HepG2 (cell line): ENCODE measurements around the gene MARK2. TPM values are rescaled to one million over a fixed set of nuclear protein-coding genes. Genes with fewer than 3 reads are reported as not detected.

ENCODE experiments used
- AKNA ChIP-seq: sonication (generic); formaldehyde crosslinking; IDR thresholded peaks from 2 replicates; pipeline ENCODE4 v1.4.0; 2020; ENCODE audit warnings: missing genetic modification reagents, borderline replicate concordance
- ATF1 ChIP-seq: IDR thresholded peaks from 2 replicates; pipeline ENCODE4 v1.6.1; 2016; ENCODE audit warnings: mild to moderate bottlenecking, control low read depth
- BCL6 ChIP-seq: IDR thresholded peaks from 2 replicates; pipeline ENCODE4 v1.6.1; 2016; ENCODE audit warnings: missing genetic modification reagents, missing compliant biosample characterization
- DRAP1 ChIP-seq: IDR thresholded peaks from 2 replicates; pipeline ENCODE4 v1.6.1; 2016; ENCODE audit warnings: missing genetic modification reagents, missing compliant biosample characterization
- FOSL2 ChIP-seq: sonication (generic); formaldehyde crosslinking; IDR thresholded peaks from 2 replicates; pipeline ENCODE4 v1.4.0; 2020; ENCODE audit warnings: missing genetic modification reagents
- GABPA ChIP-seq, 2 experiments: IDR thresholded peaks; 2 replicates each; pipeline ENCODE4 v1.6.1; 2011 to 2016; ENCODE audit warnings: low read depth in 2 of 2, low read length in 1 of 2, missing biosample characterization in 1 of 2, missing genetic modification characterization in 1 of 2
- GATAD2A ChIP-seq: IDR thresholded peaks from 2 replicates; pipeline ENCODE4 v1.6.1; 2016
- HNRNPK ChIP-seq: fragments of 200-400 bp; formaldehyde crosslinking; IDR thresholded peaks from 2 replicates; pipeline ENCODE4 v1.6.1; 2018; ENCODE audit warnings: low read length, low read depth, moderate library complexity, mild to moderate bottlenecking; ENCODE audit not compliant: poor library complexity, severe bottlenecking
- MAFK ChIP-seq, 2 experiments: IDR thresholded peaks in 1 of 2; conservative IDR thresholded peaks in 1 of 2; 2 replicates each; pipeline ENCODE4 v1.6.1; 2011; ENCODE audit warnings: improper control_type of control experiment in 2 of 2, low read length in 2 of 2
- MEIS2 ChIP-seq: sonication (generic); formaldehyde crosslinking; IDR thresholded peaks from 2 replicates; pipeline ENCODE4 v1.9.0; 2021; ENCODE audit warnings: mild to moderate bottlenecking, missing genetic modification reagents
- MXI1 ChIP-seq: IDR thresholded peaks from 3 replicates; pipeline ENCODE4 v1.6.1; 2012; ENCODE audit warnings: low read depth, low read length, inconsistent platforms, borderline replicate concordance
- MYPOP ChIP-seq: sonication (generic); formaldehyde crosslinking; IDR thresholded peaks from 2 replicates; pipeline ENCODE4 v1.8.1; 2023; ENCODE audit warnings: mild to moderate bottlenecking, moderate library complexity, missing genetic modification reagents
- NR2F6 ChIP-seq, 2 experiments: IDR thresholded peaks; 2 replicates each; pipeline ENCODE4 v1.6.1; 2016; ENCODE audit warnings: antibody characterized with exemption in 1 of 2, mild to moderate bottlenecking in 1 of 2
- PATZ1 ChIP-seq: sonication (generic); formaldehyde crosslinking; IDR thresholded peaks from 2 replicates; pipeline ENCODE4 v1.4.0; 2020; ENCODE audit warnings: missing genetic modification reagents
- PHF21A ChIP-seq: sonication (generic); formaldehyde crosslinking; IDR thresholded peaks from 2 replicates; pipeline ENCODE4 v1.5.0; 2020; ENCODE audit warnings: mild to moderate bottlenecking, missing genetic modification reagents
- RNF2 ChIP-seq: fragments of 450-650 bp; conservative IDR thresholded peaks from 2 replicates; pipeline ENCODE4 v1.6.1; 2016; ENCODE audit warnings: low read depth
- SALL1 ChIP-seq: sonication (generic); formaldehyde crosslinking; IDR thresholded peaks from 2 replicates; pipeline ENCODE4 v1.8.0; 2022; ENCODE audit warnings: mild to moderate bottlenecking, missing genetic modification reagents
- SNRNP70 ChIP-seq: fragments of 200-400 bp; formaldehyde crosslinking; IDR thresholded peaks from 2 replicates; pipeline ENCODE4 v1.6.1; 2017; ENCODE audit warnings: mild to moderate bottlenecking, low read depth, low read length, moderate library complexity
- SOX13 ChIP-seq, 3 experiments: fragments of 450-650 bp in 1 of 3; sonication (generic) in 1 of 3; formaldehyde crosslinking in 1 of 3; IDR thresholded peaks in 2 of 3; conservative IDR thresholded peaks in 1 of 3; 2 replicates each; pipeline versions ENCODE4 v1.5.0 to v1.6.1; 2016 to 2020; ENCODE audit warnings: antibody characterized with exemption in 1 of 3, mild to moderate bottlenecking in 1 of 3, missing compliant biosample characterization in 1 of 3, missing genetic modification reagents in 1 of 3, moderate library complexity in 1 of 3
- ZNF564 ChIP-seq: sonication (generic); formaldehyde crosslinking; IDR thresholded peaks from 2 replicates; pipeline ENCODE4 v1.8.1; 2023; ENCODE audit warnings: mild to moderate bottlenecking, missing genetic modification reagents
- ZNF616 ChIP-seq: sonication (generic); formaldehyde crosslinking; IDR thresholded peaks from 2 replicates; pipeline ENCODE4 v1.5.0; 2020; ENCODE audit warnings: low read depth, mild to moderate bottlenecking, missing genetic modification reagents
- polyA plus RNA-seq, 8 experiments: library from polyadenylated mRNA; depleted of rRNA in 3 of 8; stranded (reverse) in 7 of 8; unstranded in 1 of 8; fragments of >200 nt; fragmentation: Illumina TruSeq in 4 of 8; extraction: Trizol in 4 of 8; gene quantifications; 2 replicates each; pipeline versions ENCODE4 v1.2.1 to v1.2.3, GENCODE V29; 2011 to 2016; ENCODE audit warnings: low read depth in 4 of 8, missing spikeins in 1 of 8, mixed read lengths in 1 of 8; ENCODE audit not compliant: insufficient read depth in 1 of 8
- total RNA-seq, 5 experiments: library from RNA; depleted of rRNA; stranded (reverse); fragments of >200 nt; fragmentation: Illumina TruSeq; extraction: Trizol; gene quantifications; 2 replicates each; pipeline ENCODE4 v1.2.3, GENCODE V29; 2016; ENCODE audit warnings: low read depth in 1 of 5

The MARK2 gene
- total and polyA plus RNA-seq, 2 of the 13 experiments (the other 11 are each of a cell fraction or from before 2014, with no cell fraction given): 13.5 to 13.9 TPM

- no peak for TF ChIP-seq AKNA (CRISPR knock-in tag)
- TF ChIP-seq MYPOP (CRISPR knock-in tag): 0 out of 2 replicates have a peak, but pooled peaks have one; percentile 7
- TF ChIP-seq MEIS2 (CRISPR knock-in tag): no peak
- no peak for TF ChIP-seq SOX13 (IDR thresholded peaks at IDR 0.05)
- no peak for TF ChIP-seq SOX13 (CRISPR knock-in tag; conservative IDR thresholded peaks at IDR 0.05 in 1 of 2, IDR thresholded peaks at IDR 0.05 in 1 of 2)
- TF ChIP-seq ZNF564 (CRISPR knock-in tag): no peak
- TF ChIP-seq MXI1: 0 out of 3 replicates have a peak, but pooled peaks have one; percentile 5
- no peak; the same call in 1 of the 2 replicates for TF ChIP-seq GATAD2A
- TF ChIP-seq FOSL2: no peak
- TF ChIP-seq BCL6 (CRISPR knock-in tag): no peak
- TF ChIP-seq DRAP1: peak; percentile 50; the same call in 1 of the 2 replicates
- no peak for TF ChIP-seq NR2F6 (IDR thresholded peaks at IDR 0.05)
- peak; percentile 48; the same call in 1 of the 2 replicates for TF ChIP-seq NR2F6 (CRISPR knock-in tag; IDR thresholded peaks at IDR 0.05)
- TF ChIP-seq SNRNP70: no peak
- TF ChIP-seq PHF21A (CRISPR knock-in tag): peak; percentile 97
- TF ChIP-seq ATF1 (CRISPR knock-in tag): no peak
- TF ChIP-seq HNRNPK: peak; percentile 80
- TF ChIP-seq ZNF616 (CRISPR knock-in tag): no peak
- TF ChIP-seq MAFK (conservative IDR thresholded peaks at IDR 0.05 in 1 of 2, IDR thresholded peaks at IDR 0.05 in 1 of 2; ENCODE audit: low read length in 2 of 2): no peak
- peak; percentile 80 for TF ChIP-seq PATZ1 (CRISPR knock-in tag)
- no peak for TF ChIP-seq RNF2
- TF ChIP-seq SALL1: peak; percentile 35; the same call in 1 of the 2 replicates
- no peak for TF ChIP-seq GABPA (IDR thresholded peaks at IDR 0.05; ENCODE audit: low read depth, low read length)
- no peak for TF ChIP-seq GABPA (CRISPR knock-in tag; IDR thresholded peaks at IDR 0.05; ENCODE audit: low read depth)
These were observed 81.4 kb downstream of the MARK2 start (continued) for GRCh38 chr11:63920126-63920938.
